GM12892 (cell line): ENCODE results near the gene SLC6A4.

Experiments
- POLR2A ChIP-seq: IDR thresholded peaks from 2 replicates; pipeline ENCODE4 v1.6.1; 2011; ENCODE audit warnings: low read depth, low read length, control low read depth
- TAF1 ChIP-seq: IDR thresholded peaks from 2 replicates; pipeline ENCODE4 v1.6.1; 2011; ENCODE audit warnings: low read depth, mild to moderate bottlenecking, control low read depth, low read length, borderline replicate concordance

DNA sequence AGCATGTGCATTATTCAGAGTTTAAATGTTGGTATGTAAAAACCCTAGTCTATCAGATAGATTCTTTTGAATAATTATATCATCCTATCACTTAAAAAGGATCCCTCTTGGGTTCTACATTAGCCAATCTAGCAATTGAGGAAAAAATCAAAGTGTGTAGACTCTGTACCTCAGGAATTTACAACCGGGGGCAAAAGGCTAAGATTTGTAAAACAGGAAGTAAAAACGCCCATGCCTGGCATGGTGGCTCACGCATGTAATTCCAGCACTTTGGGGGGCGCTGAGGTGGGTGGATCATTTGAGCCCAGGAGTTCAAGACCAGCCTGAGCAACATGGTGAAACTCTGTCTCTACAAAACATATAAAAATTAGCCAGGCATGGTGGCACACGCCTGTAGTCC lies 58.6 kb downstream of the SLC6A4 start:
- TF ChIP-seq POLR2A (no peak), TAF1 (no peak)
